ENCODE data around the gene NPNT.

NPNT gene

GRCh38 chr4:105972946-105973621 lies 77.8 kb downstream of the NPNT start:
- no peak for DNase-seq

DNA sequence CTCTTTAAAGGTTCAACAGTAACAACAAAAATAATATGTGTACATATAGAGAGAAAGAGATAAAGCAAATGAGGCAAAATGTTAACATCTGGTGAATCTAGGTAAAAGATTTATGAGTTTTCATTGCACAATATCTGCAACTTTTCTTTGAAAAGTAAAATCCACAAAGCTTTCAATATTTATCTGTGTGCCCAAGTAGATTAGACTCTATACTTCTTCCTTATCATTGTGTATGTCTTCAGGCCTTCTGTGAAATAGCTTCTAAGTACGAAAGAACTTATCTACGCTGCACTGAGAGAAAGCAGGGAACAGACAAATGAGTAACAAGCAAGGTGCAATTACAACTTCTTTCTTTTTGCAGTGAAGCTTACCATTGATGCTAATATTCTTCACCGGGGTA lies 81.6 kb downstream of the NPNT start:
- DNase-seq: no peak

- DNase-seq: no peak
These were observed 83.5 kb downstream of the NPNT start for GRCh38 chr4:105978684-105979296.

- DNase-seq: no peak
These were observed 84.2 kb downstream of the NPNT start for GRCh38 chr4:105979506-105979905.

GRCh38 chr4:105988671-105989070 lies 93.4 kb downstream of the NPNT start:
- no peak for DNase-seq

DNA sequence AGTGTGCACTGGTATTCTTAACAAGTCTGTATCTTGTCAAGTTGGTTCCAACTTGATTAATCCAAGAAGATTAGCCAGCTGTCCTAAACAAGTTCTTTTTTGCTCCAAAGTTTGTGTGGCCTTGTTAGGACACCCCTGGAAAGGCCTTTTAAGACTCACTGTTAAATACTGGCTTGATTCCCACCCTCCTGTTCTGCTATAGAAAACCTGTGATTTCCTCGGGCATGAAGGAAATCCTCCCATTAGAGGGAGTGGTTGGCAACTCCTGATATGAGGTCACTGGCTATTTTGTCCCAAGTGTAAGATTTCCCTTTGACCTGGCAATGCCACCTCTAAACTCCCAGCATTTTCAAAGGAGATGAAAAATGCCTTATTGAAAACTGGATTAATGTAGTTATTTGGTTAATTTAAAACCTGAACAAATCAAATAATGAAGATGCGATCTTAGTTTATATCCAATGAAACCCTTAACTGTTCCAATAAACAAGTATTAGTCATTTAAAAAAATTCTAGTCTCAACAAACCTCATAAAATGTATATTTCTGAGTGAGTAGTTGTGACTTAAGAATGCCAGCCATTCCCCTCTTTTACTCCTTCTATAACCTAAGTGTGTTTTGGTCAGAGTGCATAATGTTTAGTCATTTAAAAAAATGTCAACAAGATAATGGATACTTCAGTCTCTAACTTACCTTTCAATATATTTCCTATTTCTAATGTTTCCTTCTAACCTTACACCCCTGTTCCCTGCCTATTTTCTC lies 94.4 kb downstream of the NPNT start:
- no peak for DNase-seq

GRCh38 chr4:105990933-105991332 lies 95.7 kb downstream of the NPNT start:
- no peak for DNase-seq

GRCh38 chr4:105991726-105992125 lies 96.5 kb downstream of the NPNT start:
- no peak for DNase-seq

DNA sequence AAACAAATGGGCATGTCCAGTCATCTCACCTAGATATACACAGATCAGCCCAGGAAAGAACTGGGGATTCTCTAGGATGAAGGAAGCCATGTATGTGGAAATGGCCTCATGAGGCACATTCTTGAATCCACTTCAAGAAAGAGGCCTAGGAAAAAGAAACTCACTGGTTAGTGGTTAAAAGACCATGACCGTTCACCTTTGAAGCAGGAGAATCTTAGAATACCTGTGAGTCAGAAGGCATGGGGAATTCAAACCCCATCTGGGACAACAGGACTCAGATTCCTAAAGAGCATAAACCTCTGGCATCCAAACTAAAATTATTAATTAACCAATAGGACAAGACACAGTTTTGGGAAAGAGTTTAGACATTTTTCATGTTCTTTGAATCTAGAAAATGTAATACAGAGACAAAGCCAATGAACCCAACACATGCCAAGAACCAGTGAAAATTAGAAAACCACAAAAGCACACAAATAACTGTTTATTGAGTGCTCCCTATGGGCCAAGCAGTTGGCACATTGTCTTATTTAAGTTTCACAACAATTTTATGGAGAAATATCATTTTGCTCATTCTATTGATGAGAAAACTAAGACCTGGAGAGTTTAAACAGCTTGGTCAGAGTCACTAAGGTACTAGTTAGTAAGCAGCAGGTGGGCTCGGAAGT lies 97.5 kb downstream of the NPNT start:
- no peak for DNase-seq

GRCh38 chr4:105994061-105994460 lies 98.8 kb downstream of the NPNT start:
- DNase-seq: no peak

- DNase-seq: no peak
These were observed 99.7 kb downstream of the NPNT start for GRCh38 chr4:105994841-105995501.

DNA sequence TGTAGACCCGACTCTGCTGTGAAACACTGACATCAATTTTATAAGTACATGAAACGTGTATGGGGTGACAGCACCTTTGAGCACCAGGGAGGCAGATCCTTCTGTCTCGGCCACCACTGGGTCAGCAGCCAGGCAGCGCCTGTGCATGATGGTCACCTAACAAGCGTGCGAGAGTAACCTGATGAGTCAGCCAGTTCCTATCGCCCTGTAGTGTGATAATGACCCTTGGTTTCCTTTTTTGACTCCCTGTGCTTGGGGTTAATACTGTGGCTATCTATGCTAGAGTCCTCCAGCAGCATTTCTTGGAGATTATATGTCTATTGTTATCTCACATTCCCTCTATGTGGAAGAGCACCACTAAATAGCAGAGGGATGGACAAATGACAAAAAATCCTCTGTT lies 101.6 kb downstream of the NPNT start:
- DNase-seq: no peak

GRCh38 chr4:105998171-105999063 lies 103.1 kb downstream of the NPNT start:
- no peak for DNase-seq

- no peak for DNase-seq
These were observed 107.7 kb downstream of the NPNT start for GRCh38 chr4:106002994-106003393.

GRCh38 chr4:106010761-106011160 lies 115.5 kb downstream of the NPNT start:
- no peak for DNase-seq

GRCh38 chr4:106011387-106011786 lies 116.1 kb downstream of the NPNT start:
- no peak for DNase-seq

DNA sequence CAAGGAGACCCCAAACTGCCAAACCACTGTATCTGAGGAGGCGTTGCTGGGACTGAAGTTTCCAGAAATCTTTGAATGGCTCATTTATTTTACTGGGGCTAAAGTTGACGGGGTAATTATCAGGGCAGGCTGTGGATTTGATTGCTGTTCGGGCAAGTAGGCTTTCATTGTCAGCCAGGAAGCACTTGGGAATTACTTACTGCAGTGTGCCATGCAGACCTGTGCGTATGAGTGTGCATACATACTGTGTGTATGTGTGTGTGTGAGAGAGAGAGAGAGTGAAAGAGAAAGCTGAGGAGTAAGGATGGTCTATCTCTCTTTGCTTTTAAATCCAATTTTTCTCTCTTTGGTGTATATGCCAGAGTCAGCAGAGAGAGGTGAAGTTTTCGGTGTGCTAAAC lies 122.7 kb downstream of the NPNT start:
- DNase-seq: no peak

GRCh38 chr4:106019771-106020170 lies 124.5 kb downstream of the NPNT start:
- DNase-seq: no peak

All from suppressor macrophage treated with lipopolysaccharide for 4 hours (primary cell).